ENCODE measurements around the gene DCK. TPM values are rescaled to one million over a fixed set of nuclear protein-coding genes. Genes with fewer than 3 reads are reported as not detected.

DCK gene
- total and polyA plus RNA-seq, 12 donors, result 2.5 to 9.3 (median 6.2) TPM

- H3K4me1 ChIP-seq, result peaks cover 0 to 55% (median 23%) of the 10 kb centered on the region in 9 donors
- peak in 1 of 8 donors; percentile 46 for ATAC-seq
- H3K36me3 ChIP-seq, result peaks cover 0 to 14% (median 2%) of the 10 kb centered on the region in 9 donors
- H3K9me3 ChIP-seq, result no peaks in the 10 kb centered on the region
- H3K27ac ChIP-seq, result peak overlapping the region; percentile 49 to 93 (median 86)
- WGBS, 2 donors, result 3% methylated on average over 11 of the region's 11 CpGs
- intact Hi-C loops (cut with DNase I), result loop anchor here in 9 of 10 donors (5.0 to 10.0 kb wide), 6 partner anchors 89 to 159 kb away; partner anchors contain the start of genes GRSF1 (in 4 of the 9) and MOB1B (in 4 of the 9)
- no peaks in the 10 kb centered on the region for H3K27me3 ChIP-seq
- TF ChIP-seq, protein P1, sequence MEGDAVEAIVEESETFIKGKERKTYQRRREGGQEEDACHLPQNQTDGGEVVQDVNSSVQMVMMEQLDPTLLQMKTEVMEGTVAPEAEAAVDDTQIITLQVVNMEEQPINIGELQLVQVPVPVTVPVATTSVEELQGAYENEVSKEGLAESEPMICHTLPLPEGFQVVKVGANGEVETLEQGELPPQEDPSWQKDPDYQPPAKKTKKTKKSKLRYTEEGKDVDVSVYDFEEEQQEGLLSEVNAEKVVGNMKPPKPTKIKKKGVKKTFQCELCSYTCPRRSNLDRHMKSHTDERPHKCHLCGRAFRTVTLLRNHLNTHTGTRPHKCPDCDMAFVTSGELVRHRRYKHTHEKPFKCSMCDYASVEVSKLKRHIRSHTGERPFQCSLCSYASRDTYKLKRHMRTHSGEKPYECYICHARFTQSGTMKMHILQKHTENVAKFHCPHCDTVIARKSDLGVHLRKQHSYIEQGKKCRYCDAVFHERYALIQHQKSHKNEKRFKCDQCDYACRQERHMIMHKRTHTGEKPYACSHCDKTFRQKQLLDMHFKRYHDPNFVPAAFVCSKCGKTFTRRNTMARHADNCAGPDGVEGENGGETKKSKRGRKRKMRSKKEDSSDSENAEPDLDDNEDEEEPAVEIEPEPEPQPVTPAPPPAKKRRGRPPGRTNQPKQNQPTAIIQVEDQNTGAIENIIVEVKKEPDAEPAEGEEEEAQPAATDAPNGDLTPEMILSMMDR (IDR thresholded peaks at IDR 0.05), result no peak
- no peak for DNase-seq
- H3K4me3 ChIP-seq, result peak overlapping the region; percentile 66 to 90 (median 80)
Observed at GRCh38 chr4:70994069-70994366, 569 bp downstream of the DCK start.

- no peak for DNase-seq
- TF ChIP-seq, protein P1 (IDR thresholded peaks at IDR 0.05), result no peak
- peak overlapping the region in 5 of 10 donors; percentile 77 to 93 (median 91) for H3K27ac ChIP-seq
- no peaks in the 10 kb centered on the region for H3K27me3 ChIP-seq
- H3K36me3 ChIP-seq, result peaks cover 0 to 20% (median 6%) of the 10 kb centered on the region in 9 donors
- intact Hi-C loops (cut with DNase I), result loop anchor here in 9 of 10 donors (5.0 to 10.0 kb wide), 6 partner anchors 90 to 160 kb away; partner anchors contain the start of genes GRSF1 (in 4 of the 9) and MOB1B (in 4 of the 9)
- WGBS, 2 donors, result 70 to 79% methylated on average over 10 of the region's 10 CpGs
- H3K9me3 ChIP-seq, result no peaks in the 10 kb centered on the region
- peaks cover 0 to 55% (median 23%) of the 10 kb centered on the region in 9 donors for H3K4me1 ChIP-seq
- no peak for ATAC-seq
- peak overlapping the region in 9 of 10 donors; percentile 66 to 90 (median 80) for H3K4me3 ChIP-seq
Observed at GRCh38 chr4:70994387-70995099, 1.1 kb downstream of the DCK start.

DNA sequence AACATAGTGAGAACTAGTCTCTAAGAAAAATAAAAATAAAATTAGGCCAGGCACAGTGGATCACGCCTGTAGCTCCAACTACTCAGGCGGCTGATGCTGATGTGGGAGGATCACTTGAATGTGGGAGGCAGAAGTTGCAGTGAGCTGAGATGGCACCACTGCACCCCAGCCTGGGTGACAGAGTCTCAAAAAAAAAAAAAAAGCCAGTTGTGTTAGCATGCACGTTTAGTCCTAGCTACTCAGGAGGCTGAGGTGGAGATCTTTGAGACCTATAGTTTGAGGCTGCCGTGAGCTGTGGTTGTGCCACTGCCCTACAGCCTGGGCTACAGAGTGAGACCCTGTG lies 2.5 kb downstream of the DCK start:
- intact Hi-C loops (cut with DNase I), result loop anchor here in 6 of 10 donors (10.0 kb wide), 3 partner anchors 91 to 161 kb away; partner anchors contain the start of genes GRSF1 (in 3 of the 6) and MOB1B (in 3 of the 6)
- DNase-seq, result no peak
- ATAC-seq, result no peak

GRCh38 chr4:70997036-70997435 lies 3.6 kb downstream of the DCK start:
- TF ChIP-seq, protein P1 (IDR thresholded peaks at IDR 0.05), result no peak
- no peaks in the 10 kb centered on the region for H3K27me3 ChIP-seq
- intact Hi-C loops (cut with DNase I), result loop anchor here in 6 of 10 donors (10.0 kb wide), 3 partner anchors 92 to 162 kb away; partner anchors contain the start of genes GRSF1 (in 3 of the 6) and MOB1B (in 3 of the 6)
- DNase-seq (no peak), ATAC-seq (no peak)
- H3K36me3 ChIP-seq, result peaks cover 0 to 30% (median 6%) of the 10 kb centered on the region in 9 donors
- 76 to 90% methylated on average over 1 of the region's 1 CpG for WGBS, 2 donors
- H3K4me1 ChIP-seq, result peaks cover 0 to 55% (median 23%) of the 10 kb centered on the region in 9 donors
- peak overlapping the region in 1 of 10 donors; percentile 86 for H3K4me3 ChIP-seq
- H3K27ac ChIP-seq, result peak overlapping the region in 1 of 10 donors; percentile 93
- peaks cover 0 to 4% (median 0%) of the 10 kb centered on the region in 11 donors for H3K9me3 ChIP-seq

More for the DNA sequence above, 2.5 kb downstream of the DCK start:
- Histone ChIP-seq H3K4me1 (peaks cover 0 to 55% (median 23%) of the 10 kb centered on the region in 9 donors), H3K27me3 (no peaks in the 10 kb centered on the region), H3K9me3 (peaks cover 0 to 4% (median 0%) of the 10 kb centered on the region in 11 donors), H3K27ac (peak overlapping the region in 1 of 10 donors; percentile 93), H3K4me3 (peak overlapping the region in 1 of 10 donors; percentile 86), H3K36me3 (peaks cover 0 to 30% (median 6%) of the 10 kb centered on the region in 9 donors)
- WGBS, 2 donors, result 78% methylated on average over 4 of the region's 4 CpGs
- TF ChIP-seq, protein P1 (IDR thresholded peaks at IDR 0.05), result no peak

Measured in heart right ventricle (tissue), 16 donors.